ENCODE measurements around the gene COX6A1.

COX6A1 gene

GRCh38 chr12:120437735-120438494 is at the start of gene COX6A1:
Gene COX6A1 (plus strand): TSS chr12:120438113. CDS start chr12:120438127, 14 bp downstream.
- DNase-seq = peak; percentile 99

GRCh38 chr12:120388691-120389481 is 49.0 kb upstream of the COX6A1 start:
- peak; percentile 37 for DNase-seq

- no peak for DNase-seq
Measured at GRCh38 chr12:120390540-120391120, 47.3 kb upstream of the COX6A1 start.

- DNase-seq = peak; percentile 5
Measured at GRCh38 chr12:120394483-120395367, 43.2 kb upstream of the COX6A1 start.

GRCh38 chr12:120397824-120398540 is 39.9 kb upstream of the COX6A1 start:
- DNase-seq = no peak

- DNase-seq = no peak
Measured at GRCh38 chr12:120399531-120399930, 38.4 kb upstream of the COX6A1 start.

- no peak for DNase-seq
Measured at GRCh38 chr12:120402217-120402616, 35.7 kb upstream of the COX6A1 start.

- DNase-seq = no peak
Measured at GRCh38 chr12:120403869-120404268, 34.0 kb upstream of the COX6A1 start.

- DNase-seq = no peak
Measured at GRCh38 chr12:120404271-120404670, 33.6 kb upstream of the COX6A1 start.

GRCh38 chr12:120406069-120406468 is 31.8 kb upstream of the COX6A1 start:
- DNase-seq = no peak

GRCh38 chr12:120406553-120406952 is 31.4 kb upstream of the COX6A1 start:
- no peak for DNase-seq

GRCh38 chr12:120408771-120409170 is 29.1 kb upstream of the COX6A1 start:
- no peak for DNase-seq

- DNase-seq = no peak
Measured at GRCh38 chr12:120412421-120412820, 25.5 kb upstream of the COX6A1 start.

GRCh38 chr12:120413901-120414695 is 23.8 kb upstream of the COX6A1 start:
- peak; percentile 9 for DNase-seq

GRCh38 chr12:120416490-120417216 is 21.3 kb upstream of the COX6A1 start:
- no peak for DNase-seq

GRCh38 chr12:120417917-120418580 is 19.9 kb upstream of the COX6A1 start:
- DNase-seq = no peak

- DNase-seq = no peak
Measured at GRCh38 chr12:120421701-120422100, 16.2 kb upstream of the COX6A1 start.

- no peak for DNase-seq
Measured at GRCh38 chr12:120422892-120423456, 14.9 kb upstream of the COX6A1 start.

GRCh38 chr12:120425797-120426196 is 12.1 kb upstream of the COX6A1 start:
- no peak for DNase-seq

All from NCI-H1092 (cell line).